Measurements from ENCODE around the gene TRIM27. TPM values are rescaled to one million over a fixed set of nuclear protein-coding genes. Genes with fewer than 3 reads are reported as not detected.
A peak's percentile ranks its signal among the peaks of the same experiment; 100 is the strongest.
"Not testable (repeated sequence)": the region's sequence is repeated elsewhere in the genome, so short reads cannot be mapped to it uniquely, and the experiment has no call there.

The TRIM27 gene
- total RNA-seq, 2 donors from 2014 or later: 22.3 to 28.5 TPM

DNA sequence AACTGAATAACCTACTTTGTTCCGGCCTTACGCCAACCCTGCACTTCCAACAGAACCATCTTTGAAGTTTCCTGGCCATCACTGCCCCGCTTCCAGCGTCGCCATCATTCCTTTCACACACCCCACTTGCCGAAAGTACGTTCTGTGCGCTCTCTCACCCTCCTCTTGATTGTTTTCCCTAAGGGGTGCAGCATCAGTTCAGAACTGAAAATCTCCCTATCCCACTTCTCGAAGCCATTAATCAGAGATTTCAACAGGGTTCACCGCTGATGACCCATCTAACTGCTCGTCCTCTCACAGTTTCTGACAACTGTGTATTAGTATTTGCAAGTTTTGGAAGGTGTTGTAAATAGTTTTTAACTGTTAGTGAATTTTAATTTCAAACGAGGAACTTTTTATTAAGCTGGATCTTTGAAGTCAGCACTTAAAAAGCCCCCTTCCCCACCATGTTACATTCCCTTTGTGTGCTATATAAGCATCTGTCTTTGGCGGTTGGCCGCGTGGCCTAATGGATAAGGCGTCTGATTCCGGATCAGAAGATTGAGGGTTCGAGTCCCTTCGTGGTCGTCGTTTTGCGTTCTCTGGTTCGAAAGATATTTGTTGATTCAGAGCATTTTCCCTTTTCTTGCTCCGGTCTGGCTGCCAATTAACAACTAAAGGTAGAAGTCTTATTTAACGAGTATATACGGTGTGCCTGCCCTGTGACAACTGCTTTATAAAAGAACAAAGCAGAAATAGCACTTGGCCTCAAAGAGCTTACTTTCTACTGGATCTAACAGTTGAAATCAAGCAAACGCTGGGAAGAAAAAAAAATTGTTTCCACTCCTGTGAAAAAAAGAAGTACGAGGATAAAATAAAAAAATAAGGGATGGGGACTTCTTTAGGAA is 42.6 kb downstream of the TRIM27 start:
- TF ChIP-seq, protein P1, sequence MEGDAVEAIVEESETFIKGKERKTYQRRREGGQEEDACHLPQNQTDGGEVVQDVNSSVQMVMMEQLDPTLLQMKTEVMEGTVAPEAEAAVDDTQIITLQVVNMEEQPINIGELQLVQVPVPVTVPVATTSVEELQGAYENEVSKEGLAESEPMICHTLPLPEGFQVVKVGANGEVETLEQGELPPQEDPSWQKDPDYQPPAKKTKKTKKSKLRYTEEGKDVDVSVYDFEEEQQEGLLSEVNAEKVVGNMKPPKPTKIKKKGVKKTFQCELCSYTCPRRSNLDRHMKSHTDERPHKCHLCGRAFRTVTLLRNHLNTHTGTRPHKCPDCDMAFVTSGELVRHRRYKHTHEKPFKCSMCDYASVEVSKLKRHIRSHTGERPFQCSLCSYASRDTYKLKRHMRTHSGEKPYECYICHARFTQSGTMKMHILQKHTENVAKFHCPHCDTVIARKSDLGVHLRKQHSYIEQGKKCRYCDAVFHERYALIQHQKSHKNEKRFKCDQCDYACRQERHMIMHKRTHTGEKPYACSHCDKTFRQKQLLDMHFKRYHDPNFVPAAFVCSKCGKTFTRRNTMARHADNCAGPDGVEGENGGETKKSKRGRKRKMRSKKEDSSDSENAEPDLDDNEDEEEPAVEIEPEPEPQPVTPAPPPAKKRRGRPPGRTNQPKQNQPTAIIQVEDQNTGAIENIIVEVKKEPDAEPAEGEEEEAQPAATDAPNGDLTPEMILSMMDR (IDR thresholded peaks at IDR 0.05): no peak
- peak; percentile 87 for DNase-seq (ENCODE audit: low spot score)
- no peaks in the 10 kb centered on the region for H3K27me3 ChIP-seq
- H3K9me3 ChIP-seq: no peaks in the 10 kb centered on the region
- H3K36me3 ChIP-seq: no peaks in the 10 kb centered on the region
- peak overlapping the region in 1 of 2 donors; percentile 47 for H3K27ac ChIP-seq
- no peaks in the 10 kb centered on the region for H3K4me1 ChIP-seq
- peak overlapping the region; percentile 58 to 61 for H3K4me3 ChIP-seq

DNA sequence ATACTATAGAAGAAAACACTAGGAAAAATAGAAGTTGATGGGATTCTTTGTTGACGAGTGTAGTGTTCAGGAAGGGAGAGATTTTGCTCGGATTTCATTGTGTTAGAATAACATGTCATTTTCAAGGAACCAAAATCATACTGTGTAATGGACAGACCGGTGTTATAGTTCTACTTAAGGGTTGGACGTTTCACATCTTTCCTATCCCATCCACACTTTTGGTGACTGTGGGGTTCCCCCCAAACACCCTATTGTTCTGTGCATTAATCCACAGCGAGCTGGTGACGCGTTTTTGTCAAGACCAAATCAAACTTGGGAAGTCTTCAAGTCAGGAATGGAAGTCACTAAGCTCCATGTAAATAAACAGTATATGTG is 43.3 kb downstream of the TRIM27 start:
- Histone ChIP-seq H3K36me3 (no peaks in the 10 kb centered on the region), H3K4me1 (no peaks in the 10 kb centered on the region), H3K27ac (peak overlapping the region in 1 of 2 donors; percentile 47), H3K9me3 (no peaks in the 10 kb centered on the region), H3K27me3 (no peaks in the 10 kb centered on the region), H3K4me3 (peak overlapping the region; percentile 58 to 61)
- TF ChIP-seq, protein P1 (IDR thresholded peaks at IDR 0.05): no peak
- DNase-seq (ENCODE audit: low spot score): no peak

DNA sequence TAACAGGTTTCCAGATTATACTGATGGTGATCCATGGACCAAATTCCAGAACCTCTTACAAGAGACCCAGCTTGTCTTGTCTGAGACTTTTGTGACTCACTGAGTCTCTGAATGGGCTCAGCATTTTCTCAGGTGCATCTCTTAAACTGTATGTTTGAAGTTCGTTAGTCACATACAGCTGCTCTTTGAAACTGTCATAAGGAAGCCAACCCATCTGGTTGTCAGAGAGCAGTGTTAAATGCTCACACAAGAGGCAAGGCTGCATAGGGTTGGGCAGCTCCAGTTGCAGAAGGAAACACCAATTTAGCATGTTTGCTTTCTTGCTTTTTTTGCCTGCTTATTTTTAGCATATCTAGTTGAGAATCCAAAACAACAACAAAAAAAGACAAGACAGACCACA is 47.1 kb downstream of the TRIM27 start:
- no peak overlapping the region for H3K27ac ChIP-seq
- no peaks in the 10 kb centered on the region for H3K9me3 ChIP-seq
- DNase-seq (ENCODE audit: low spot score): no peak
- no peaks in the 10 kb centered on the region for H3K36me3 ChIP-seq
- TF ChIP-seq, protein P1 (IDR thresholded peaks at IDR 0.05): no peak
- H3K27me3 ChIP-seq: no peaks in the 10 kb centered on the region
- no peaks in the 10 kb centered on the region for H3K4me1 ChIP-seq
- H3K4me3 ChIP-seq: no peak overlapping the region

DNA sequence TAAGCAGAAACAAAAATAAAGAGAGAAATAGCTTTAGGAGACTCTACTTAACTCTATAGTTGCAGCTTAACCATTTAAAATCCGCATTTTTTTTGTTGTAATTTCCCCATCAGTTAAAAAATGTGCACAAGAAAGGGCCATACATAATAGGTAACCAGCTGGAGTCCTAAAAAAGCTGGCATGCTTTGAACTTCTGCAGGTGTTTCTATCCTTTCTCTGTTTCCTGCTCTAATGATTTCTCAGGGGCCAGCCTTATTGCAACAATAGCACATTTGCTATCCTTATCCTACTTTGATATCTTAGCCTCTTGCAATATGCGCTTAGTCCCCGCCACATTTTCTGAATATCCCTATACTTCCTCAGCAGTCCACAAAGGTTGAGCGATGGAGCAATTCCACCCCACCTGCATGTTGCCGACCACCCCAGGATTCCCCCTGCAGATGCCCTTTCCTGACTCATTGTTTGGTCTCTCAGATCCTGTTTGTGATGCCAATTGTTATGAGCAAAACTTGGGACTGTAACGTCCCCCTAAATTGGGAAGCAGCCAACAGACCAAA is 48.5 kb downstream of the TRIM27 start:
- TF ChIP-seq, protein P1 (IDR thresholded peaks at IDR 0.05): no peak
- Histone ChIP-seq H3K27ac (no peak overlapping the region), H3K9me3 (no peaks in the 10 kb centered on the region), H3K4me3 (no peak overlapping the region), H3K4me1 (no peaks in the 10 kb centered on the region), H3K27me3 (no peaks in the 10 kb centered on the region), H3K36me3 (no peaks in the 10 kb centered on the region)
- DNase-seq (ENCODE audit: low spot score): no peak

DNA sequence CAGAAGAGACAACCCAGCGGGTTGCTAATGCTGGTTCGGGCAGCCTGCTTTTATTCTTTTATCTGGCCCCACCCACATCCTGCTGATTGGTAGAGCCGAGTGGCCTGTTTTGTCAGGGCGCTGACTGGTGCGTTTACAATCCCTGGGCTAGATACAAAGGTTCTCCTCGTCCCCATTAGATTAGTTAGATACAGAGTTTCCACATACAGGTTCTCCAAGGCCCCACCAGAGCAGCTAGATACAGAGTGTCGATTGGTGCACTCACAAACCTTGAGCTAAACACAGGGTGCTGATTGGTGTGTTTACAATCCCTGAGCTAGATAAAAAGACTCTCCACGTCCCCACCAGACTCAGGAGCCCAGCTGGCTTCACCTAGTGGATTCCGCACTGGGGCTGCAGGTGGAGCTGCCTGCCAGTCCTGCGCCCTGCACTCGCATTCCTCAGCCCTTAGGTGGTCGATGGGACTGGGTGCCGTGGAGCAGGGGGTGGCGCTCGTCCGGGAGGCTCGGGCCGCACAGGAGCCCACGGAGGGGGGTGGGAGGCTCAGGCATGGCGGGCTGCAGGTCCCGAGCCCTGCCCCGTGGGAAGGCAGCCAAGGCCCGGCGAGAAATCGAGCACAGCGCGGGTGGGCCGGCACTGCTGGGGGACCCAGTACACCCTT is 51.5 kb downstream of the TRIM27 start:
- not testable (repeated sequence) for H3K4me3 ChIP-seq; H3K36me3 ChIP-seq; H3K27ac ChIP-seq; H3K9me3 ChIP-seq; H3K27me3 ChIP-seq; DNase-seq (ENCODE audit: low spot score); H3K4me1 ChIP-seq
